Keratinocyte (primary cell): ENCODE measurements around the gene AIFM2. TPM values are rescaled to one million over a fixed set of nuclear protein-coding genes. Genes with fewer than 3 reads are reported as not detected.

ENCODE experiments used
- DNase-seq: peaks from one replicate; pipeline ENCODE4 v3.0.0-alpha.2; 2011; ENCODE audit warnings: low read depth, missing footprints, low spot score
- FAIRE-seq: peaks from 2 replicates; lab custom pipeline; 2011; peaks lifted over from hg19 to GRCh38; lab: Jason Lieb, UNC
- H2AFZ ChIP-seq: 2 replicates; pipeline ENCODE4 v1.6.0; 2012; ENCODE audit warnings: low read length, control low read depth, inconsistent platforms; ENCODE audit not compliant: control insufficient read depth
- H3K27ac ChIP-seq: 2 replicates; pipeline ENCODE4 v1.5.1; 2011; ENCODE audit warnings: low read length; ENCODE audit not compliant: control insufficient read depth, insufficient read depth
- H3K27me3 ChIP-seq: 3 replicates; pipeline ENCODE4 v1.6.0; 2011; ENCODE audit warnings: low read length; ENCODE audit not compliant: control insufficient read depth, insufficient read depth; ENCODE audit errors: extremely low read depth
- H3K36me3 ChIP-seq, 2 experiments: 2 replicates in 1 of 2; 3 replicates in 1 of 2; pipeline ENCODE4 v1.5.1; 2011; ENCODE audit warnings: low read length in 2 of 2, mild to moderate bottlenecking in 1 of 2; ENCODE audit not compliant: control insufficient read depth in 2 of 2, insufficient read depth in 2 of 2; ENCODE audit errors: extremely low read depth in 1 of 2
- H3K4me1 ChIP-seq: 3 replicates; pipeline ENCODE4 v1.5.1; 2011; ENCODE audit warnings: low read length; ENCODE audit not compliant: control insufficient read depth, insufficient read depth; ENCODE audit errors: extremely low read depth
- H3K4me2 ChIP-seq: 3 replicates; pipeline ENCODE4 v1.6.0; 2011; ENCODE audit warnings: low read depth, low read length; ENCODE audit not compliant: control insufficient read depth, insufficient read depth; ENCODE audit errors: extremely low read depth
- H3K4me3 ChIP-seq, 3 experiments: fragments of 200-600 bp in 1 of 3; sonication (generic) in 1 of 3; 2 replicates in 2 of 3; 3 replicates in 1 of 3; pipeline ENCODE4 v1.5.1; 2011 to 2016; ENCODE audit warnings: low read length in 3 of 3, mild to moderate bottlenecking in 3 of 3, control low read depth in 2 of 3, inconsistent platforms in 1 of 3, low read depth in 1 of 3, mixed read lengths in 1 of 3, mixed run types in 1 of 3, moderate library complexity in 1 of 3; ENCODE audit not compliant: control insufficient read depth in 2 of 3, insufficient read depth in 2 of 3; ENCODE audit errors: extremely low read depth in 1 of 3
- H3K79me2 ChIP-seq: 2 replicates; pipeline ENCODE4 v1.6.0; 2012; ENCODE audit warnings: low read length; ENCODE audit not compliant: control insufficient read depth, insufficient read depth
- H3K9ac ChIP-seq: 3 replicates; pipeline ENCODE4 v1.6.0; 2011; ENCODE audit warnings: low read length; ENCODE audit not compliant: control insufficient read depth, insufficient read depth; ENCODE audit errors: extremely low read depth
- H3K9me1 ChIP-seq: 3 replicates; pipeline ENCODE4 v1.6.0; 2011; ENCODE audit warnings: low read length; ENCODE audit not compliant: control insufficient read depth, insufficient read depth; ENCODE audit errors: extremely low read depth
- H3K9me3 ChIP-seq: 2 replicates; pipeline ENCODE4 v1.5.1; 2012; ENCODE audit warnings: low read depth, low read length; ENCODE audit not compliant: control insufficient read depth
- H4K20me1 ChIP-seq: 3 replicates; pipeline ENCODE4 v1.6.0; 2011; ENCODE audit warnings: low read length; ENCODE audit not compliant: control insufficient read depth, insufficient read depth; ENCODE audit errors: extremely low read depth
- EZH2 ChIP-seq: IDR thresholded peaks from one replicate; pipeline ENCODE4 v1.6.1; 2012; ENCODE audit warnings: inconsistent platforms, mild to moderate bottlenecking, low read length, moderate library complexity
- dilution Hi-C: fragments of 300-500 bp; cut with MboI; formaldehyde crosslinking; loops from one replicate; pipeline ENCODE4 v1.7.0; 2020; ENCODE audit warnings: low sequenced_read_pairs; ENCODE audit not compliant: extremely low pct_ligation_motif_present
- polyA plus RNA-seq, 5 experiments: library from polyadenylated mRNA; depleted of rRNA in 3 of 5; stranded (reverse) in 3 of 5; stranded (forward) in 1 of 5; unstranded in 1 of 5; fragments of >200 nt; gene quantifications; 1 replicate in 1 of 5; 2 replicates in 3 of 5; 3 replicates in 1 of 5; pipeline versions ENCODE4 v1.2.1 to v1.2.3, GENCODE V29; 2011 to 2012; ENCODE audit warnings: missing spikeins in 2 of 5, low read depth in 1 of 5, low replicate concordance in 1 of 5
- TF ChIP-seq, protein P1 (sequence below), 3 experiments: IDR thresholded peaks in 1 of 3; conservative IDR thresholded peaks in 1 of 3; optimal IDR thresholded peaks in 1 of 3; 2 replicates in 2 of 3; 3 replicates in 1 of 3; pipeline versions ENCODE3 to v1.5.1; 2011; ENCODE audit warnings: low read length in 3 of 3, mild to moderate bottlenecking in 3 of 3, moderate library complexity in 2 of 3, control low read depth in 1 of 3, inconsistent platforms in 1 of 3; ENCODE audit not compliant: insufficient read depth in 2 of 3; ENCODE audit errors: extremely low read depth in 1 of 3

The AIFM2 gene
- polyA plus RNA-seq, 1 donor (not counting 4 experiments of a cell fraction or from before 2014, with no cell fraction given) = 1.8 TPM

GRCh38 chr10:70169649-70170364 lies 37.2 kb upstream of the AIFM2 start:
- TF ChIP-seq EZH2 = no peak
- TF ChIP-seq, protein P1, sequence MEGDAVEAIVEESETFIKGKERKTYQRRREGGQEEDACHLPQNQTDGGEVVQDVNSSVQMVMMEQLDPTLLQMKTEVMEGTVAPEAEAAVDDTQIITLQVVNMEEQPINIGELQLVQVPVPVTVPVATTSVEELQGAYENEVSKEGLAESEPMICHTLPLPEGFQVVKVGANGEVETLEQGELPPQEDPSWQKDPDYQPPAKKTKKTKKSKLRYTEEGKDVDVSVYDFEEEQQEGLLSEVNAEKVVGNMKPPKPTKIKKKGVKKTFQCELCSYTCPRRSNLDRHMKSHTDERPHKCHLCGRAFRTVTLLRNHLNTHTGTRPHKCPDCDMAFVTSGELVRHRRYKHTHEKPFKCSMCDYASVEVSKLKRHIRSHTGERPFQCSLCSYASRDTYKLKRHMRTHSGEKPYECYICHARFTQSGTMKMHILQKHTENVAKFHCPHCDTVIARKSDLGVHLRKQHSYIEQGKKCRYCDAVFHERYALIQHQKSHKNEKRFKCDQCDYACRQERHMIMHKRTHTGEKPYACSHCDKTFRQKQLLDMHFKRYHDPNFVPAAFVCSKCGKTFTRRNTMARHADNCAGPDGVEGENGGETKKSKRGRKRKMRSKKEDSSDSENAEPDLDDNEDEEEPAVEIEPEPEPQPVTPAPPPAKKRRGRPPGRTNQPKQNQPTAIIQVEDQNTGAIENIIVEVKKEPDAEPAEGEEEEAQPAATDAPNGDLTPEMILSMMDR (optimal IDR thresholded peaks at IDR 0.05 in 1 of 3, IDR thresholded peaks at IDR 0.05 in 1 of 3, conservative IDR thresholded peaks at IDR 0.05 in 1 of 3; ENCODE audit: extremely low read depth in 1 of 3, insufficient read depth in 2 of 3, low read length in 3 of 3) = no peak
- H3K36me3 ChIP-seq = peaks cover 2 to 11% of the 10 kb centered on the region in 2 experiments
- peaks cover 12% of the 10 kb centered on the region for H3K4me1 ChIP-seq
- dilution Hi-C loops = no loop called here
- peaks cover 4% of the 10 kb centered on the region for H4K20me1 ChIP-seq
- H3K4me2 ChIP-seq = peak overlapping the region; percentile 73
- no peak for FAIRE-seq
- no peaks in the 10 kb centered on the region for H3K9me3 ChIP-seq
- H3K27me3 ChIP-seq = no peaks in the 10 kb centered on the region
- peaks cover 53% of the 10 kb centered on the region for H3K79me2 ChIP-seq
- peaks cover 3% of the 10 kb centered on the region for H3K9me1 ChIP-seq
- peak overlapping the region; percentile 62 to 95 (median 71) for H3K4me3 ChIP-seq
- peak overlapping the region; percentile 12 for H2AFZ ChIP-seq
- no peak for DNase-seq
- H3K27ac ChIP-seq = peak overlapping the region; percentile 90
- H3K9ac ChIP-seq = peak overlapping the region; percentile 95

DNA sequence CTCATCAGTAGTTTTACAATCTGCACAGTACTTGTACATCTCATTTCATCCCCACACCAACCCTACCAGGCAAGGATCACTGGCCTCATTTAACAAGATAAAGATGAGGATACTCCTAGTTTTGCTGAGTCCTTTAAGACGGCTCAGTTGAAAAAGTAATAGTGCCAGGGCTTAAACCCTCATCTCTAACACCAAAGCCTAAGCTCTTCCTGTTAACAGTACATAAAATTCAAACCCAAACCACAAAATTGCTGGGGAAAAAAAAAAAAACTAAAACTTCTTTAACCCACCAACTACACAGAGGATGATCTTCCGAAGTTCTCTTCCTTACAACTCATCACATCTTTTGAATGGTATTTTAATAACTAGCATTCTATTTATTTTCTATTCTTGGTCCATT lies 36.4 kb upstream of the AIFM2 start:
- H3K4me2 ChIP-seq = peak overlapping the region; percentile 73
- dilution Hi-C loops = no loop called here
- no peaks in the 10 kb centered on the region for H3K27me3 ChIP-seq
- peaks cover 61% of the 10 kb centered on the region for H3K79me2 ChIP-seq
- TF ChIP-seq EZH2 = no peak
- TF ChIP-seq, protein P1 (optimal IDR thresholded peaks at IDR 0.05 in 1 of 3, IDR thresholded peaks at IDR 0.05 in 1 of 3, conservative IDR thresholded peaks at IDR 0.05 in 1 of 3; ENCODE audit: extremely low read depth in 1 of 3, insufficient read depth in 2 of 3, low read length in 3 of 3) = no peak
- FAIRE-seq (no peak), DNase-seq (no peak)
- H3K9me3 ChIP-seq = no peaks in the 10 kb centered on the region
- peak overlapping the region; percentile 62 to 95 (median 71) for H3K4me3 ChIP-seq
- peaks cover 3% of the 10 kb centered on the region for H3K9me1 ChIP-seq
- H3K27ac ChIP-seq = peak overlapping the region; percentile 90
- H3K9ac ChIP-seq = peak overlapping the region; percentile 95
- H3K4me1 ChIP-seq = peaks cover 12% of the 10 kb centered on the region
- peaks cover 4% of the 10 kb centered on the region for H4K20me1 ChIP-seq
- H2AFZ ChIP-seq = no peak overlapping the region
- peaks cover 2 to 11% of the 10 kb centered on the region in 2 experiments for H3K36me3 ChIP-seq
